NK-92 treated with Interleukin-12 subunit alpha and Interleukin-12 subunit beta, amount 100 ng/mL, for 24 hours (cell line): ENCODE results near the gene NDUFAF8.

Source experiments
- DNase-seq: peaks from one replicate; lab custom pipeline; 2025; lab: John Stamatoyannopoulos, UW

NDUFAF8 gene

DNA sequence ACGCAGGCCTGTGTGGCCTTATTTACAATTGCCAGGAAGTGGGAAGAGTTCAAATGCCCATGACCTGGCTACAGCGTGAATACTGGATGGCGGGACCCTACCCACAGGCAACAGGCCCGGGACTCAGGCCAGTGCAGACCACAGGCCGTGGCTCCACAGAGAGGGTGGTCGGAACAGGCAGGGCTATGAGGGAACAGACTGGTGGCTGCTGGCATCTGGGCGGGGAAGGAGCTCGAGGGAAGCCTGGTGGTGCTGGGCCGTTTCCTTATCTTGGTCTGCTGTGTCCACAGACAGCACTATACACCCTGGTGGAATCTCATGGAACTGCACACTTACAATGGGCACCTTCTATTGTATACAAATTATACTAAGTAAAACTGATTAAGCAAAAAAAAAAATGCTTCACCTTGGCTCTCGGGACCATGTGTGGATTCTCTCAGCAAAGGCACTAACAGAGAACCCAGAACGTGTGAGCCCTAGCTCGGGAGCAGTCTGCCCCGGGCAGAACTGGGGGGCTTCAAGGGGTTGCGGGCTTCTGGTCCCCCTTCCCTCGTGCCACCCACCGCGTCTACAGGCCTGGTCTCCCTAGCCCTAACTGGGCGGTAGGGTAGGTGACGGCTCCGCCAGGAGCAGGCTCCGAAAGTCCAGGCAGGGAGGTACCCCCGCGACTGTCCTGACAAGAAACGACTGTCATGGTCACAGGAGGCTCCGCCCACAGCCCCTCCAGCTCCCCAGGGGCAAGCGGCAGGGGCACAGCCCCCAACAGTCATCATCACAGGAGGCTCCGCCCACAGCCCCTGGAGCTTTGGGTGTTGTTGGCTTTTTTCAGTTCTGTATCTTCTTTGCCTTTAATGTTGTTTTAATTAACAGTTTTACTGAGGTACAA is 38.2 kb upstream of the NDUFAF8 start:
- DNase-seq, result no peak

DNA sequence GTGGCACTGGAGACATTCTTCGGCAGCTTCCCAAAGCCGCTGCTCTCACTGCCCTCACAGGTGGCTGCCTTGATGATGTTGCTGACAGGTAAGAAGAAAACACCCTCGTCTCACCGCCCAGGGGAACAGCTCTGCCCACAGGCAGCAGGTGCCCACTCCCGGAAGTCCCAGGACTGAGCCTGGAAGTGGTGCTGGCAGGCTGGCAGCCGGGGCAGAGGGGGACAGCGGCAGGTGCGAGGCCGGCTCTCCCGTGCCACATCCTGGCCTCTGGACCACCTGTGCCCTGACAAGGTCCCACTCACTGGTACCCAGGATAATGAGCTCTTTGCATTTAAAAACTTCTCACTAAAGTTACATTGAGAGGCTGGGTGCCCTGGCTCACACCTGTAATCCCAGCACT is 36.8 kb upstream of the NDUFAF8 start:
- DNase-seq, result no peak

DNA sequence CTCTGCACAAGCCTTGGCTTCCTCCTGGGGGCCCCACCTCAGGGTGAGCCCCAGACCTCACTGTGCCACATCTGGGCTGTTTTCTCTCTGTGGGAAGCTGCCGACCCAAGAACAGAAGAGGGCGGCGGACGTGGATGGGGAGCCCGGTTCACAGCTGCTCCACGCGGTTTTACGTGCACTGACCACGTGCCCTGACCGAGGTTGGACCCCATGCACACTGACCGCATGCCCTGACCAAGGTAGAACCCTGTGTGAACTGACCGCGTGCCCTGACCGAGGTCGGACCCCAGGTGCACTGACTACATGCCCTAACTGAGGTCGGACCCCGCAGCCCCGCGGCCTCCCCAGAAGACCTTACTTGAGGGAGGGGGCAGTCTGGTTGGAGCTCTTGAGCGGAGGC is 36.0 kb upstream of the NDUFAF8 start:
- no peak for DNase-seq

DNA sequence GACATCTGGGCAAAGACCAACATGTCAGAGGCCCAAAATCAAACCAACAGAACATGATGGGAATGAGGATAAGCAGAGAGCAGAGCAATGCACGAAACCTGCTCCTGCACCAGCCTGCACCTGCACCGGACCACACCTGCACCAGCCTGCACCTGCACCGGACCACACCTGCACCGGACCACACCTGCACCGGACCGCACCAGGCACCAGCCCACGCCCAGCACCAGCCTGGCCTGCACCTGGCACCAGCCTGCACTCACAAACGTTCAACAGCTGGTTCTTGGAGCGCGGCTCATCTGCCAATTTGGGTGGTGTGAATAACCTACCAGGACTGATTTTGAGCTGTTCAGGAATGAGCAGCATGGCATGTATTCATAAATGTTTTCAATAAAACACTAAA is 34.5 kb upstream of the NDUFAF8 start:
- no peak for DNase-seq

DNA sequence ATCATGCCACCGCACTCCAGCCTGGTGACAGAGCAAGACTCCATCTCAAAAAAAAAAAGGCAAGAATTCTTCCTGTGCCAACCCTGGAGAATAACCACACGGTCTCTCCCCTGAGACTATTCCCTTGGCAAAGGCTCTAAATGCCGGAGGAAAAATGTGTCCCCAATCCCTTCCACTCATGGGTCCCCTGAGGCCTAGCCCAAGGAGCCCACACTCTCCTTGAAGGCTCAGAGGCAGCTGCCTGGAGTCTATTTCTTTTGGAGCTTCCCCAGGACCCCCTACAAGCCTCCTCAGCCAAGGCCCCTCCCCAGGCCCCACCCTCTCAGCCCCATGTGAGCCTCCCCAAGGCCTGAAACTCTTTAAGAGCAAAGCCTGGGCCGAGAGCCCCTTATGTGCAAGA is 33.0 kb upstream of the NDUFAF8 start:
- no peak for DNase-seq

DNA sequence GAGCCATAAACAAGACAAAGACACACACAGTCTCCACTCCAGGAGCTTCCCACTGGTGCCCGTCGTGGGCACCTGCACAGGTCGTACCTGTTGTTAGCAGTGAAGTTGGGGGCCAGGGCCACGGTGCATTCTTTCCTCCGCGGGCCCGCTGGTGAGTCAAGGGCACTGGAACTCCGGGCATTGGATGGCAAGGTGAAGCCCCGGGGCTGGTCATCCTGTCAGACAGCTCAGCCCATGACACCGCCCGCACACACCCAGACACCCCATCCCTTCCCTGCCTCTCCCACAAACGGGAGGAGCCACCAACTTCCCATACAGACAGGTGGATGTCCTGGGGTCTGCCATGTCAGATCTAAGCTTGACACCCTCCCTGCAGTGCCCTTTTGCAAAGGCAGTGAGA is 32.5 kb upstream of the NDUFAF8 start:
- no peak for DNase-seq

DNA sequence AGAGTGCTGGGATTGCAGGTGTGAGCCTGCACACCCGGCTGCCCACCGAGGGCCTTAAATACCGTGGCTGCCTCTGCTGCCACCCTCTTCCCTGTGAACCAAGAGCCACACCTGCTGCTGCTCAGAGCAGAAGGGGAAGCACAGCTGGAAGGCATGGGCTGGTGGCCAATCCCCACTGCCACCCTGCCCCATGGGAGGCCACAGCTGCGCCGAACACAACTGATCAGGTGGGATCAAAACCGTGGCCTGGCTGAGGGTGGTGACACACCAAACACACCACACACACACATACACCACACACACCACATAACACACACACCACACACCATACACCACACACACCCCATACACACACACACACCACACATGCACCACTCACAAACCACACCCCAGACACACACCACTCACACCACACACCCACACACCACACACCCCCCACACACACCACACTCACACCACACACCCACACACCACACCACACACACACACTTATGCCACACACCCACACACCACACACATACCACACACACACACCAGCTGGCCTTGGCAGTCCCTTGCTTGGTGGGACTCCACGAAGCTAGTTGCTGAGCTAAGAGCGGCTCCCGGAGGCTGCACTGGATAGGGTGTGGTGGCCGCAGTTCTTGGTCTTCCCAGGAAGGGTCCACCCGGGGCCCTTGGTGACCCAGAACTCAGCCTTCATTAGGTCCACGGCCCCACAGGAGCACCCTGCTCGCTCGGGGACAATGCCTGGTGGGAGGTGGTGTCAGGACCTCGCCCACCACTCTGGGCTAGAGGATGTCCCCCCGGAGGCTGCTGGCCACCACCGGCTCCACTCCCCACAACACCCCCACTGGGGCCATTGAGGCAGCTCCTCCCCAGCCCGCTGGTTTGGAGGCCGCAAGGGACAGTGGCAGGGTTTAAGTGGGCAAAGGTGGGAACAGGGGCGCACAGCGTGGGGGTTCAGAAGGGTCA is 31.2 kb upstream of the NDUFAF8 start:
- DNase-seq, result no peak

DNA sequence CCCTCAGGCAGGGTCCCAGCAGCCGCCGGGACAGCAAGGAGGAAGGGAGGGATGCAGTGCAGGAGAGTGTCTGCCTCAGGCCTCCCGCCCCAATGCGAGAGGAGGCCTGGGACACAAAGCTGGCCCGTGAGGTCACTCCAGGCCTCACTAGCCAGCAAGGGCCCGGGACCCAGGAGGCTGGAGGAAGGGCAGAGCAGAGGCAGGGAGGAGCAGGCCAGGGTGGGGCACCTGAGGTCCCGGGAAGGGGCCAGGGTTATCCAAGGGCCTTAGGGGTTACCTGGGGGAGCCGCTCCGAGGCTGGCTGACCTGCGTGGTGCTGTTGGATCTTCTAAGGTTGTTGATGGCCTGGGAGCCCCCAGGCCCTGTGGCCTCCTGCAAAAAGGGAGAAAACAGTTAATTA is 30.5 kb upstream of the NDUFAF8 start:
- DNase-seq, result no peak

DNA sequence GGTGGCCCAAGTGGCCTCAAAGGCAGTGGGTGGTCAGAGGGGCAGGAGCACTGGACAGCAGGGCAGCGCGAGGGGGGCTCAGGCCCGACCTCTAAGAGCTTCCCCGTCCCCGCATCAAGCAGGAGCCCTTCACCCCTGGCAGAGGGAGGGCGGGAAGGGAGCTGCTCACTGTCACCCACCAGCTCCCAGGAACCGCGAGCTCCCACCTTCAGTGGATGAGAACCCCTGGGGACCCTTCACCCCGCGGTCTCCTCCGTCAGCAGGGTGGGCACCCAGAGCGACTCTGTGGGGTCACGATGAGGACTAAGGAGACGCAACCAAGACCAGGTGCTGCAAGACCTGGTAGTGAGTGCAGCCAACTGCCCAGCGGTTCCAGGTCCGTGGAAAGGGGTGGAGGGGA is 30.0 kb upstream of the NDUFAF8 start:
- DNase-seq, result no peak

DNA sequence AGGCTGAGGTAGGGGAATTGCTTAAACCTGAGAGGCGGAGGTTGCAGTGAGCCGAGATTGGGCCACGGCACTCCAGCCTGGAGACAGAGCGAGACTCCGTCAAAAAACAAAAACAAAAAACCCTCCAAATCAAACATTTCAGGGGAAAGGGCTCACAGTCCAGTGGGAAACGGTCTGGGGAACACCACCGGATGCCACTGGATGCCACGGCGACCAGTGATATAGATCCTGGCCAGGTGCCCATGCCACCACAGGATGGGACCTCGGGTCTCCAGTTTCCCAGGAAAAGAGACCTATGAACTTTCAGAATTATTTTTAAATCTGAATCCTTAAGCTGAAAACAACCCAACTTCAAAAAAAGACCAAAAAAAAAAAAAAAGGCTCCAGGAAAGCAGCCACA is 28.7 kb upstream of the NDUFAF8 start:
- DNase-seq, result no peak

DNA sequence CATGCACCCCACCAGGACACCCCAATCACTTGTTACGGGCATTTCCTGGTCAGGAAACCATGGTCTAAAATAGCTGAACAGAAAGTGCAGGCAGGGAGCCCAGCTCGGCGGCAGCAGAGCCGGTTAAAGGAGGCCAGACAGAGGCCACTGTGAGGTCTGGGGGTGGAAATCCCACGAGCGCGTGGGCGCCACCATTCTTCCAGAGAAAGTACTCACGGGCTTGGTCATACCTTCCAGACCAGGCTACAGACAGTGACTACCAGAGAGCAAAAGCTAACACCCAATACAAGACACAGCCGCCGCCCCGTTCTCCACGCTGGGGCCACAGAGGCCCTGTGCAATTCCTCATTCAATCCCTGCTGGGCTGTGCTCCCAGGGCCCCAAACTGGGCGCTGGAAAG is 28.2 kb upstream of the NDUFAF8 start:
- no peak for DNase-seq

DNA sequence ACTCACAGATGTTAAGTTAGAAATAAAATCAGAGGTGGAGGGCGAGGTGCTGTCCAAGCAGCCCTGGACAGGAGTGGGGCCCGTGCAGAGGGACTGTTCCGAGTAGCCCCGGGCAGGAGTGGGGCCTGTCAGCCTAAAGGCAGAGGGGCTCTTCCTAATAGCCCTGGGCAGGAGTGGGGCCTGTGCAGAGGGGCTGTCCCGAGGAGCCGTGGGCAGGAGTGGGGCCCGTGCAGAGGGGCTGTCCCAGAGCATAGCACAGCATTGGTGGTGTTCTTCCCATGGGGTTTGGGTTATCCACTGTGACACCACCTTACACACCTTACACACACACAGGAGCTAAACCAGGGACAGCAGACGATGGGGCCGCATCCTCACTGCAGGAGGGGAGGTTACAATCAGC is 26.8 kb upstream of the NDUFAF8 start:
- DNase-seq, result no peak

DNA sequence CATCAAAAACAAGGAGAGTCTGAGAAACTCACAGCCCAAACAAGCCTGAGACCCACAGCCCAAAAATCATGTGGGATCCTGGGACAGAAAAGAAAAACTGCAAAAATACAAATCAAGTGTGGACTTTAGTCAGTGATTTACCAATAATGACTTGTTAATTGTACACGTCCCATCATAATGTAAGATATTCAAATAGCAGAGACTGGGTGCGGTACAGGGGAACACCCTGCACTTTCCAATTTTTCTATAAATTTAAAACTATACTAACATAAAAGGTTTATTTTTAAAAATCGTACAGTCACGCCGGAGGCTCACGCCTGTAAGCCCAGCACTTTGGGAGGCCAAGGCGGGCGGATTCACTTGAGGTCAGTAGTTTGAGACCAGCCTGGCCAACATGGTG is 25.1 kb upstream of the NDUFAF8 start:
- no peak for DNase-seq

DNA sequence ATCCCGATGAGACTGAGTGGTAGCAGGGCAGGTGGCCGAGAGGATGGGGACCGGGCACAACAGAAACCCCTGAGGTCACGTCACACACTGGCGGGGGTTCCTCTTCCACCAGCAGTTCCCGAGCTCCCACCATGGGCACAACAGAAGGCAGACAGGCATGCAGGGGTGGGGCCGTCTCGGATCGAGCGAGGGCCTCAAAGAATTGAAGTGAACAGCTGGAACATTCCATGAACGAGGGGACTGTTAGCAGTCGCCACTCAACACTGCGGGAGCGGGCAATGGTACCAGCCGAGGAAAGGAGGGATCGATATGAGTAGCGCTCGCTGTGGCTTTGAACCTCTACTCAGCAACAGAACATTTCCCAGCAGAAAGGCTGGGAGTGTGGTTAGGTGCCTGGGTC is 21.6 kb upstream of the NDUFAF8 start:
- no peak for DNase-seq

DNA sequence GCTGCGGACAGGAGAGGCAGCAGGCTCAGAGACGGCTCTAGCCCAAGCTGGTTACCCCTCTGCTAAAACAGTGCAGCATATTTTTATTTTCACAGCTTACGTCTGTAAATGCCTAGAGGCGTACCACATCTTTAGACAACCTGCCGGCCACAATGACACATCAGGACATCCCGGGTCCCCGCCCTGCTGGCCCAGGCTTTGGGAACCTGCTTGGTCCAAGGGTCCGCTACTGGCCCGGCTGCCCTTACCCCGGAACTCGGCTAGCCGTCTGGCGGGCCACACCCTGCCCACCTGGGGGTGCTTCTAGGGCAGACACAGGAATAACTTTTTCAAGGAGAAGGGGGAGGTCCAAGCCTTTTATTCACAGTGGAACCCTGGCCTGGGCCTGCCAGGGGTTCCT is 20.7 kb upstream of the NDUFAF8 start:
- no peak for DNase-seq

DNA sequence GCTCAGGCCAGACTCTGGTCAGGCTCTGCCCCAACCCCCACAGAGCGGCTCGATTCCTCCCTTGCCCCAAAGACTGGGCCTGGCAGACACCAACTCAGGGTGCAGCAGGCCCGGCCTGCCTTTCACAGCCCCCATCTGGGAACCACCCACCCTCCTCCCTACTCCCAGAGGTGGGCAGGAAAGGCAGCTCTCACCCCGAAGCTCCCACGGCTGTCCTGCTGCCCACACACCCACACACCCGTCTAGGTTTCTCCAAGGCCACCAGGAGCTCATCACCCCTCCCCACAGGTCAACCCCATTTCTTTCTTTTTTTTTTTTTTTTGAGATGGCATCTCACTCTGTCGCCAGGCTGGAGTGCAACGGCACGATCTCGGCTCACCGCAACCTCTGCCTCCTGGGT is 20.1 kb upstream of the NDUFAF8 start:
- DNase-seq, result no peak

DNA sequence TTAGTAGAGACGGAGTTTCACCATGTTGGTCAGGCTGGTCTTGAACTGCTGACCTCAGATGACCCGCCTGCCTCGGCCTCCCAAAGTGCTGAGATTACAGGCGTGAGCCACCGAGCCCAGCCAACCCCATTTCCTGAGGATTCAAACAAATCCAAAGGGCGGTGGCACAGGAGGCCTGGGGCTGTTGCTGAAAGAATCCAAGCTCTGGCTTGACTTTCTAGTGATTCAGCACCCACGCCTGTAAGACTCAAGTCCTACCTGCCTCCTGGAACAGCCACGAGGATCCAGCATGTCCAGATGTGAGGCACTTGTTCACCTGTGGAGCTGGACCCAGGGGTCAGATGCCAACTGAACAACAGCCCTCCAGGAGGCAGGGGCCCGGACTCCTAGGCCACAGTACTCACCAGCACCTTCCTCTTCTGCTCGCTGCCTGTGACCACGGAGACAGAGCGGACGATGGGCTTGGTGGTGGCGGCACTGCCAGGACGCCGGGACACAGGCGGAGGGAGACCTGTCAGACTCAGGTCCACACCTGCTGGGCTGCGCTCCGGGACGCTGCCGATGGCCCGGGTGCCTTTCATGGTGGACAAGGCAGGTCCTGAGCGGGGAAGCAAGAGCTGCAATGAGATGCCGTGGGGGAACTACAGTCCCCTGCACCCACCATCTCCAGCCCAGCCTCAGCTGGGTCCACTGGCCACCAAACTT is 19.5 kb upstream of the NDUFAF8 start:
- no peak for DNase-seq

DNA sequence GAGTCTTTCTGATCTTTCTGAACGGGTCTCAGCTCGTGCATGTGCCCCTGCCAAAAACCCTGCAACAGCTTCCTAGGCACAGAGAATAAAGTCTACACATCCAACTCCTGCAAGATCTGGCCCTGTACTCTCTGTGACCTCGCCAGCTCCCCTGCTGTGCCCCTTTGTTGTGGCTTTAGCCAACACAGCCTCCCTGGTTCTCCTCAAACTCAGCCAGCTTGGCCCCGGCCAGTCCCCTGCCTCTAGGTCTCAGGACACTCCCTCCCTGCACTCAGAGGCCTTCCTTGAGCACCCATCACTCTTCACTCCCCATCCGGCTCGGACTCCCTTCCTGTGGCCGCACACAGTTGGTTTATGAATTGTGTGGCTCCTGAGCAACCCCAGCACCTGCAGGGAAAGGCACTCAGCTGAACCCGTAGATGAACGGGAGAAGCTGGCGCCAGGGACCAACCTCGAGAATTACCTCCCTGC is 17.7 kb upstream of the NDUFAF8 start:
- DNase-seq, result no peak

DNA sequence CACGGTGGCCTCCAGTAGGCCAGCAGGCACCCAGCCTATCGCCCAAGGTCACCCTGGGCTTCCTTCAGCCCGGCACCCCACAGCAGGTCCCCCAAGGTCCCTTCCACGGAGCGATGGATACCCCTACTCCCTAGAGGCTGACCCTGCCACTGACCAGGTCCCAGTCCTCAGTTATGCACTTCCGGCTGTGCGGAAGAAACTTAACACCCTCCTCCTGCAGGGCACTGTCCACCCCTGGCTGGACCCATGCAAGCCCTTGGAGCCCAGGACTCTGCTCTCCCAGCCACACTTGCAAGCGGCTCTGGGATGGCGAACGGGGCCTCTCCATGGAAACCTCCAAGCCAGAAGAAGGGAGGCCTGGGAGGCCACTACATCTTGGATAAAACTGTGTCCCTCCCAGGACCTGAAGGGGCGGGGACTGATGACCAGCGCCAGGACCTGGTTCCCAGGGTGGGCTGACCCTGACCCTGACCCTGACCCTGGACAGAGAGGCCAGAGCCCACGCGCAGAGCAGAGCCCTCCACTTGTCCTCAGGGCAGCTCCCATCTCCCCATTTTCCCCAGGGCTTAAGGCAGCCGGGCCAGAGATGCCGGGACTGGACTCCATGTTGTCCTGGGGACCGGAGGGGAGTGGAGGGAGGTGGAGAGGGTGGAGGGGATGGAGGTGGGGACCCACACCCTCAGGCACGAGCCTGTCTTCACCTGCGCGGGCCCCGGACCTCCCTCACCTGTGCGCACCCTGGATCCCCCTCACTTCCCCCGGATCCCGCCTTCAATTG is 17.1 kb upstream of the NDUFAF8 start:
- DNase-seq, result no peak

DNA sequence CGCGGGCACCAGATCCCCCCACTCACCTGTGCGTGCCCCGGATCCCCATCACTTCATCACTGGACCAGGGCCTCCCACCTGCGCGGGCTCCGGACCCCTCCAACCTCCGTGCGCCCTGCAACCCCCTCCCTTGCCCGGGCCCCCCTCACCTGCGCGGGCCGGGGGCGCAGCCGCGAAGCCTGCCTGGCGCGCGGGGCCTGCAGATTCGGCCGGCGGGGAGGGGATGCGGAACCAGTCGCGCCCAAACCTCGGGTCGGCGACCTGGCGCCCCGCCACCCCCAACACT is 16.6 kb upstream of the NDUFAF8 start:
- DNase-seq, result no peak

DNA sequence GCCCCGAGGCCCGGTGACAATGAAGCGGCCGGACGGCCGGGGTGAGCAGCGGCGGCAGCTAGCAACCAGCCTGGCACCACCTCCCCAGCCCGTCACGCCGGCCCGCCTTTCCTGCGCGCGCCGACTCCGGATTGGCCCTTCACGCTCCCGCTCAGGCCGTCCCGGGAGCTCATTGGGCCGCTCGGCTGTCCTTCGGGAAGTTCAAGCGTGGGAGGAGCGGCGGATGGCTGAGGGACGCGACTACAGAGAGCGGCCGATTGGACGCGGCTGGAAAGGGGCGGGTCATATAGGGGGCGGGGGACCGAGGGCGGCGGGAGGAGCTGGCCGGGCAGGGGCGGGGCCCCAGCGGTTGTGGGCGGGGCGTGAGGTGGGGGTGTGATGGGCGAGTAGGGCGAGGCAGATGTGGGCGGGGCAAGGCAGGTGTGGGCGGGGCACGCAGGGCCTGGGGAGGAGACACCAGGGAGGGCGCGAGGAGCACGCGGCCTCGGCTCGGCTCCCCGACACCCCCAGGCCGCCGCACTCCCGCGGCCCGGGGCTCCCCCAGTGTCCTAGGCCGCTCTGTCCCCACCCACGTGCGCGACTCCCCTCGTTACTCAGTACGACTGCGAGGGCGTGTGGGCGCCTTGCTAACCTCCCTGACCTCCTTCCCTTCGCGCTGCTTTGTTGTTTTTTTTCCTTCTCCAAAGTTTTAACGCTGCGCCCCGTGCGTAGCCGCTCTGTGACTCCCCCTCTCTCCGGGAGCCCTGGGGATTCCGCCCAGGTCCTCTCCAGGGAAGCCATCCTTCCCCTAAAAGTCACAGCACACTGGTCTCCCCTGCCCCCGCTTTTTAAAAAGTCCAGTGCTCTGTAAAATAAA is 16.0 kb upstream of the NDUFAF8 start, which contains the start of gene CEP131:
CEP131 (minus strand) TSS at position 60 of the 856 bp plus-strand sequence. CDS start 2,909 bp downstream, outside the sequence.
- peak; percentile 96 for DNase-seq
